H9 (cell line): ENCODE results near the gene TTC7B. TPM values are rescaled to one million over a fixed set of nuclear protein-coding genes. Genes with fewer than 3 reads are reported as not detected.

Experiments
- DNase-seq: peaks from one replicate; pipeline ENCODE4 v3.0.0-alpha.2; 2017
- H2AFZ ChIP-seq: one replicate; pipeline ENCODE4 v1.6.1; 2013; ENCODE audit warnings: mild to moderate bottlenecking, low read length, control low read depth, moderate library complexity
- H2AK5ac ChIP-seq: 2 replicates; pipeline ENCODE4 v1.6.1; 2013; ENCODE audit warnings: low read length, control low read depth, mixed read lengths; ENCODE audit not compliant: insufficient read length
- H2BK120ac ChIP-seq: one replicate; pipeline ENCODE4 v1.6.1; 2013; ENCODE audit warnings: low read depth, mild to moderate bottlenecking, low read length, control low read depth, inconsistent platforms; ENCODE audit not compliant: poor library complexity, severe bottlenecking
- H2BK12ac ChIP-seq: 2 replicates; pipeline ENCODE4 v1.6.1; 2013; ENCODE audit warnings: low read length, control low read depth, mixed read lengths, low read depth; ENCODE audit not compliant: insufficient read length
- H2BK15ac ChIP-seq: 2 replicates; pipeline ENCODE4 v1.6.1; 2013; ENCODE audit warnings: low read depth, low read length, control low read depth
- H2BK20ac ChIP-seq: one replicate; pipeline ENCODE4 v1.6.1; 2013; ENCODE audit warnings: low read depth, mild to moderate bottlenecking, low read length, control low read depth, inconsistent platforms; ENCODE audit not compliant: poor library complexity, severe bottlenecking
- H2BK5ac ChIP-seq: 2 replicates; pipeline ENCODE4 v1.6.1; 2013; ENCODE audit warnings: low read length, control low read depth, mixed read lengths; ENCODE audit not compliant: insufficient read length
- H3K14ac ChIP-seq: 2 replicates; pipeline ENCODE4 v1.6.1; 2013; ENCODE audit warnings: low read length, control low read depth; ENCODE audit not compliant: insufficient read depth
- H3K18ac ChIP-seq: 2 replicates; pipeline ENCODE4 v1.6.1; 2013; ENCODE audit warnings: low read depth, mild to moderate bottlenecking, mixed read lengths, low read length, control low read depth; ENCODE audit not compliant: insufficient read length
- H3K23ac ChIP-seq: 2 replicates; pipeline ENCODE4 v1.6.1; 2013; ENCODE audit warnings: low read length, control low read depth, mixed read lengths, low read depth; ENCODE audit not compliant: insufficient read length
- H3K23me2 ChIP-seq: 2 replicates; pipeline ENCODE4 v1.6.1; 2013; ENCODE audit warnings: low read depth, mild to moderate bottlenecking, mixed read lengths, low read length, control low read depth; ENCODE audit not compliant: insufficient read length, poor library complexity, severe bottlenecking
- H3K27ac ChIP-seq: 2 replicates; pipeline ENCODE4 v1.5.1; 2013; ENCODE audit warnings: low read length, control low read depth, mixed read lengths, low read depth; ENCODE audit not compliant: insufficient read length
- H3K27me3 ChIP-seq: 2 replicates; pipeline ENCODE4 v1.6.1; 2013; ENCODE audit warnings: low read length, control low read depth, inconsistent platforms; ENCODE audit not compliant: insufficient read depth
- H3K4ac ChIP-seq: 2 replicates; pipeline ENCODE4 v1.6.1; 2013; ENCODE audit warnings: low read depth, mild to moderate bottlenecking, control low read depth, inconsistent platforms, low read length, moderate library complexity
- H3K4me1 ChIP-seq: 2 replicates; pipeline ENCODE4 v1.6.1; 2013; ENCODE audit warnings: low read length, control low read depth, inconsistent platforms; ENCODE audit not compliant: insufficient read depth
- H3K4me2 ChIP-seq: 2 replicates; pipeline ENCODE4 v1.6.1; 2013; ENCODE audit warnings: low read length, control low read depth, mixed read lengths; ENCODE audit not compliant: insufficient read length, insufficient read depth
- H3K56ac ChIP-seq: 2 replicates; pipeline ENCODE4 v1.6.1; 2013; ENCODE audit warnings: low read depth, mild to moderate bottlenecking, mixed read lengths, low read length, control low read depth; ENCODE audit not compliant: insufficient read length
- H3K79me1 ChIP-seq: 2 replicates; pipeline ENCODE4 v1.6.1; 2013; ENCODE audit warnings: low read depth, mild to moderate bottlenecking, moderate library complexity, low read length, control low read depth, inconsistent platforms; ENCODE audit not compliant: insufficient read depth, poor library complexity, severe bottlenecking
- H3K79me2 ChIP-seq: 2 replicates; pipeline ENCODE4 v1.6.1; 2013; ENCODE audit warnings: low read length, control low read depth, inconsistent platforms; ENCODE audit not compliant: insufficient read depth
- H3K9ac ChIP-seq: 2 replicates; pipeline ENCODE4 v1.6.1; 2013; ENCODE audit warnings: low read length, control low read depth, mixed read lengths; ENCODE audit not compliant: insufficient read length; ENCODE audit errors: extremely low read depth
- H3K9me3 ChIP-seq: one replicate; pipeline ENCODE4 v1.6.1; 2013; ENCODE audit warnings: low read depth, low read length, inconsistent platforms; ENCODE audit not compliant: control insufficient read depth
- H3T11ph ChIP-seq: one replicate; pipeline ENCODE4 v1.6.1; 2013; ENCODE audit warnings: mild to moderate bottlenecking, low read length, control low read depth, inconsistent platforms
- H4K20me1 ChIP-seq: one replicate; pipeline ENCODE4 v1.6.1; 2013; ENCODE audit not compliant: control insufficient read depth, insufficient read length, insufficient read depth
- H4K5ac ChIP-seq: 2 replicates; pipeline ENCODE4 v1.6.1; 2013; ENCODE audit warnings: low read depth, mild to moderate bottlenecking, mixed read lengths, low read length, control low read depth; ENCODE audit not compliant: insufficient read length
- H4K8ac ChIP-seq: replicated peaks from 2 replicates; pipeline ENCODE4 v1.6.1; 2013; ENCODE audit warnings: low read length, control low read depth, mixed read lengths, low read depth; ENCODE audit not compliant: insufficient read length
- H4K91ac ChIP-seq: 2 replicates; pipeline ENCODE4 v1.6.1; 2013; ENCODE audit warnings: low read depth, mild to moderate bottlenecking, moderate library complexity, mixed read lengths, low read length, control low read depth; ENCODE audit not compliant: insufficient read length
- H3K27ac Mint-ChIP-seq, 3 experiments: 2 replicates in 2 of 3; 3 replicates in 1 of 3; pipeline ENCODE4 v1.8.0; 2020 to 2021; ENCODE audit warnings: mixed read lengths in 3 of 3, mild to moderate bottlenecking in 1 of 3, moderate library complexity in 1 of 3
- H3K27me3 Mint-ChIP-seq: 2 replicates; pipeline ENCODE4 v1.8.0; 2021; ENCODE audit warnings: low read depth, mild to moderate bottlenecking, moderate library complexity, mixed read lengths
- H3K36me3 Mint-ChIP-seq, 3 experiments: 2 replicates in 2 of 3; 3 replicates in 1 of 3; pipeline ENCODE4 v1.8.0; 2020 to 2021; ENCODE audit warnings: low read depth in 3 of 3, mixed read lengths in 3 of 3; ENCODE audit not compliant: insufficient read depth in 1 of 3
- H3K4me1 Mint-ChIP-seq, 2 experiments: 2 replicates each; pipeline ENCODE4 v1.8.0; 2020; ENCODE audit warnings: mixed read lengths in 2 of 2
- H3K4me3 Mint-ChIP-seq, 2 experiments: 2 replicates in 1 of 2; 3 replicates in 1 of 2; pipeline ENCODE4 v1.8.0; 2020 to 2021; ENCODE audit warnings: mild to moderate bottlenecking in 2 of 2, mixed read lengths in 2 of 2, moderate library complexity in 1 of 2
- H3K9me3 Mint-ChIP-seq, 2 experiments: 2 replicates in 1 of 2; 3 replicates in 1 of 2; pipeline ENCODE4 v1.8.0; 2020; ENCODE audit warnings: mild to moderate bottlenecking in 2 of 2, mixed read lengths in 2 of 2, moderate library complexity in 1 of 2
- WGBS: extraction: QIAGEN DNeasy Blood & Tissue Kit; methylation state at CpG from one replicate; pipeline ENCODE4 v1.1.7; 2013; ENCODE audit warnings: missing lambda C conversion rate, low lambda C conversion rate, mixed read lengths; ENCODE audit not compliant: insufficient read length; ENCODE audit errors: extremely low coverage; 5-methylcytosine and 5-hydroxymethylcytosine counted together
- total RNA-seq: library from RNA; stranded (reverse); gene quantifications from 2 replicates; pipeline ENCODE4 v1.2.1, GENCODE V29; 2021
- TF ChIP-seq, protein P1 (sequence below): fragments of 200-600 bp; sonication (generic); conservative IDR thresholded peaks from 3 replicates; pipeline ENCODE4 v1.8.0; 2021; ENCODE audit warnings: antibody characterized with exemption, mild to moderate bottlenecking

Gene TTC7B
- total RNA-seq, 1 experiment from 2014 or later, result 33.7 TPM

DNA sequence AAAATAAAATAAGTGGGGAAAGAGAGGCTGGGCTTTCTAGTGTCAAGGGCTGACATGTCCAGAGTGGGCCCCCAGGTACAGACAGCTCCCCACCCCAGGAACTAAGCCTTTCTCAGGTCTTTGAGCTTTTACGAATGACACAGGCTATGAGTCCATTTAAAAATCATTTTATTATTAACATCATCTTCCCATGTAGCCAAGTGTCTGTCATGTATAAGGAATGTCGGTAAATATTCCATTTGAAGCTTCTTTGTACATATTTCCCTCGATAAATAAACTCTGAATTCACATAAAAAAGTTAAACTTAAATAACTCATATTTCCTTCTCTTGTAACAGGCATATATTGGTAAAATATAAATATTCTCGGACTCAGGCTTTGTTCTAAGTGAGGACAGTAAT, 275.8 kb downstream of the TTC7B start:
- H3K18ac ChIP-seq, result no peak overlapping the region
- no peak overlapping the region for H3K4me2 ChIP-seq
- no peaks in the 10 kb centered on the region for H3K9me3 ChIP-seq
- H2BK12ac ChIP-seq, result no peak overlapping the region
- H3T11ph ChIP-seq, result no peak overlapping the region
- no peak overlapping the region for H3K23ac ChIP-seq
- Mint-ChIP-seq H3K9me3 (no peaks in the 10 kb centered on the region), H3K27ac (no peak overlapping the region), H3K4me3 (no peak overlapping the region), H3K27me3 (peaks cover 2% of the 10 kb centered on the region; the same call in 1 of the 2 replicates), H3K4me1 (peaks cover 13 to 24% of the 10 kb centered on the region in 2 experiments), H3K36me3 (peaks cover 0 to 1% (median 0%) of the 10 kb centered on the region in 3 experiments; a peak in 1 of 7 replicates)
- TF ChIP-seq, protein P1, sequence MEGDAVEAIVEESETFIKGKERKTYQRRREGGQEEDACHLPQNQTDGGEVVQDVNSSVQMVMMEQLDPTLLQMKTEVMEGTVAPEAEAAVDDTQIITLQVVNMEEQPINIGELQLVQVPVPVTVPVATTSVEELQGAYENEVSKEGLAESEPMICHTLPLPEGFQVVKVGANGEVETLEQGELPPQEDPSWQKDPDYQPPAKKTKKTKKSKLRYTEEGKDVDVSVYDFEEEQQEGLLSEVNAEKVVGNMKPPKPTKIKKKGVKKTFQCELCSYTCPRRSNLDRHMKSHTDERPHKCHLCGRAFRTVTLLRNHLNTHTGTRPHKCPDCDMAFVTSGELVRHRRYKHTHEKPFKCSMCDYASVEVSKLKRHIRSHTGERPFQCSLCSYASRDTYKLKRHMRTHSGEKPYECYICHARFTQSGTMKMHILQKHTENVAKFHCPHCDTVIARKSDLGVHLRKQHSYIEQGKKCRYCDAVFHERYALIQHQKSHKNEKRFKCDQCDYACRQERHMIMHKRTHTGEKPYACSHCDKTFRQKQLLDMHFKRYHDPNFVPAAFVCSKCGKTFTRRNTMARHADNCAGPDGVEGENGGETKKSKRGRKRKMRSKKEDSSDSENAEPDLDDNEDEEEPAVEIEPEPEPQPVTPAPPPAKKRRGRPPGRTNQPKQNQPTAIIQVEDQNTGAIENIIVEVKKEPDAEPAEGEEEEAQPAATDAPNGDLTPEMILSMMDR, result no peak
- no peak overlapping the region for H2AK5ac ChIP-seq
- no peak overlapping the region for H3K56ac ChIP-seq
- no peak overlapping the region for H4K91ac ChIP-seq
- H2AFZ ChIP-seq, result no peak overlapping the region
- H3K4me1 ChIP-seq, result no peaks in the 10 kb centered on the region
- no CpG with 5 or more reads among the region's 4 CpGs for WGBS
- H3K27ac ChIP-seq, result no peak overlapping the region
- H3K4ac ChIP-seq, result no peak overlapping the region
- no peak for DNase-seq
- no peaks in the 10 kb centered on the region for H3K23me2 ChIP-seq
- no peaks in the 10 kb centered on the region for H3K79me2 ChIP-seq
- no peak overlapping the region for H2BK20ac ChIP-seq
- H2BK5ac ChIP-seq, result no peak overlapping the region
- no peak overlapping the region for H4K8ac ChIP-seq
- H4K20me1 ChIP-seq, result no peaks in the 10 kb centered on the region
- no peak overlapping the region for H2BK120ac ChIP-seq
- H4K5ac ChIP-seq, result no peak overlapping the region
- no peak overlapping the region for H3K9ac ChIP-seq
- H2BK15ac ChIP-seq, result no peak overlapping the region
- H3K14ac ChIP-seq, result no peak overlapping the region
- H3K79me1 ChIP-seq, result no peaks in the 10 kb centered on the region
- H3K27me3 ChIP-seq, result no peaks in the 10 kb centered on the region
